GM15510 (cell line): ENCODE data around the gene CSRNP3.

ENCODE experiments used
- POLR2A ChIP-seq: IDR thresholded peaks from 3 replicates; pipeline ENCODE4 v1.6.1; 2011; ENCODE audit warnings: borderline replicate concordance; ENCODE audit not compliant: insufficient read length; ENCODE audit errors: extremely low read depth

CSRNP3 gene, protein sequence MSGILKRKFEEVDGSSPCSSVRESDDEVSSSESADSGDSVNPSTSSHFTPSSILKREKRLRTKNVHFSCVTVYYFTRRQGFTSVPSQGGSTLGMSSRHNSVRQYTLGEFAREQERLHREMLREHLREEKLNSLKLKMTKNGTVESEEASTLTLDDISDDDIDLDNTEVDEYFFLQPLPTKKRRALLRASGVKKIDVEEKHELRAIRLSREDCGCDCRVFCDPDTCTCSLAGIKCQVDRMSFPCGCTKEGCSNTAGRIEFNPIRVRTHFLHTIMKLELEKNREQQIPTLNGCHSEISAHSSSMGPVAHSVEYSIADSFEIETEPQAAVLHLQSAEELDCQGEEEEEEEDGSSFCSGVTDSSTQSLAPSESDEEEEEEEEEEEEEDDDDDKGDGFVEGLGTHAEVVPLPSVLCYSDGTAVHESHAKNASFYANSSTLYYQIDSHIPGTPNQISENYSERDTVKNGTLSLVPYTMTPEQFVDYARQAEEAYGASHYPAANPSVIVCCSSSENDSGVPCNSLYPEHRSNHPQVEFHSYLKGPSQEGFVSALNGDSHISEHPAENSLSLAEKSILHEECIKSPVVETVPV

DNA sequence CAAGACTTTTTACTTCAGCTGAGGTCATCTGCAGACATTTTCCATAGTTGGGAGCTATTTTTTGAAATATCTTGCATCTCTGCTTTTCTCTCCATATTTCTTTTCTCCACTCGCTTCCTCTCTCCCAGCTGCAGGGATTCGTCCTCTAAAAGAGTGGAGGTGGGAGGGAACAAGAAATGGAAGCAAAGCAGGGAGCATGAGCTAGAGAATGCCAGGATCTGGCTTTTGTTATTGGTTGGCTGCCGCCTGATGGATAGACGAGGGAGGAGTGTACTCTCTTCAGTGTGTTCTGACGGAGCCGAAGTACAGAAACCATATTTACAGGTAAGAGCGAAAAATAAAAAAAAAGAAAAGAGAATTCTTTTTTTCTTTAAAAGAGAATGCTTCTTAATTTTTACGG, at the start of gene CSRNP3:
Gene CSRNP3, plus strand, starts transcription at position 282 of the 400 bp plus-strand sequence. CDS start 125,368 bp downstream, outside the sequence.
- no peak for TF ChIP-seq POLR2A

DNA sequence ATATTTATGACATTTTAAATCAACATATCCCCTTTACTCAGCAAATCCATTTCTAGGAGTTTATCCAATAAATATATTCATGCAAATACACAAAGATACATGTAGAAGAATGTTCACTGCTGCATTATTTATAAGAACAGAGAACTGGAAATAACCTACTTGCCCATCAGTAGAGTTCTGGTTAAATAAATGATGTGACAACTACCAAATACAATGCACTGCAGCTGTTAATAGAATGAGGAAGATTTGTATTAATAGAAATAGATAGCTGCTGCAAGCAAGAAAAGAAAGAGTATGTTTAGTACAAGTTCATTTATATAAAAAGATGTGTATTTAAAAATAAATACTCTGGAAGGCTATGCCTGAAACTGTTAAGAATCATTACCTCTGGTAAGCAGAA, 49.3 kb upstream of the CSRNP3 start:
- no peak for TF ChIP-seq POLR2A

DNA sequence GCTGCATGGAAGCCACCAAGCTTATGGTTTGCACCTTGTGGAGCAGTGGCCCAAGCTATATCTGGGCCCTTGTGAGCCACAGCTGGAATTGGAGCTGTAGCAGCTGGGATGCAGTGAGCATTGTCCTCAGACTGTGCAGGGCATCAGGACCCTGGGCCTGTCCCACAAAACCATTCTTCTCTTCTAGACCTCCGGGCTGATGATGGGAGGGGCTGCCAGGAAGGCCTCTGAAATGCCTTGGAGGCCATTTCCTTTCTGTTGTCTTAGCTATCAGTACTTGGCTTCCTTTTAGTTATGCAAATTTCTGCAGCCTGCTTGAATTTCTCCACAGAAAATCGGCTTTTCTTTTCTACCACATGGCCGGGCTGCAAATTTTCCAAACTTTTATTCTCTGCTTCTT, 46.4 kb upstream of the CSRNP3 start:
- TF ChIP-seq POLR2A: no peak

DNA sequence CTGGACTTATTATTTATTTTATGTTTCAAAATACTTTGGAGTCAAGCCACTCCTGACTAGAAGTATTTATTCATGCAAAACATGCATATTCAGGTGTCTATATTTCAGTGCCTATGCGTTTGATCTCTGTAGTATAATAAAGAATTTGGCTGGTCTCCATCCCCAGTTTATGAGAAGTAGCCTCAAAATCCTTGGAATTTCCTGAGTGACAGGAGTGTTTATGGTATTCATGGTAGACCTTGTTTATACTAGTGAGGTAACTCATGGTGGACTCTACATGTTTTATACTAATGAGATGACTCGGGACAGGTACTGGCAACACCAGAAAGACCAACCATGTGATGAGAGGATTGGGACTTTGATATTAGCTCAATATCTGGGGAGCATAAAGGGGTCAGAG, 43.9 kb upstream of the CSRNP3 start:
- TF ChIP-seq POLR2A: no peak

DNA sequence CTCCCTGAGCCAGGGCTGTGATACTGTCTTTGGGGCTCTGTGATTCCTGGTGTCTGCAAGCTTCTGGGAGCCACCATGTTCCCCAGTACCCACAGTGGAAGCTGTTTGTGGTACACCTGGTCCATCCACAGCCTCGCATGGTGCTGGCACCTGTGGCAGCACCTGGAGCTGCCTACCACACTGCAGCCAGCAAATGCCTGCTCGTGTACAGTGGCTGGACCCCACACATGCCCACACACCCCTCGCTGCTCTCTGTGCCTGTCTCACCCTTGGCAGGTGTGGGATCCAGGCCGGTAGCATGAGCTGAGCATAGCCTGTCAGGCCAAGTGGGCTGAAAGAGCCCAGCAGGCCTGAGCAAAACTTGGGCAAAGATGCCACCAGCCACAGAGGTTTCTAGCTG, 41.8 kb upstream of the CSRNP3 start:
- TF ChIP-seq POLR2A: no peak

DNA sequence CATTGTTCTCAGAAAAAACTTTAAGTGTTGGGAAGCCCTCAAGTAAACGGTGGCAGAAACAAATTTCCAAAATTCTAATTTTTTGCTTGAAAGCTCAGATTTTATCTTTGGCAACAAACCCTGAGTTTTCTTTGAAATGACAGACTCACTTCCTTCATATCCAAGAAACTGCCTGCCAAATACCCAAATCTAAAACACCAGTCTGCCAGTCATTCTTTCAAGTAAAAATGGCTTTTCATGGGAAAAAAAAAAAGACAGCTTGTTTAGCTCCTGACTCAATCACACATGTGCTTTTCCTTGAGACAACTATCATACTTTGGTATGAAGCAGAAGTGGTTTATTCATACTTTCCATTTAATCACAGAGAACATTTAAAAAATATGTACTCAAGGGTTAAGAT, 40.6 kb upstream of the CSRNP3 start:
- TF ChIP-seq POLR2A: no peak

DNA sequence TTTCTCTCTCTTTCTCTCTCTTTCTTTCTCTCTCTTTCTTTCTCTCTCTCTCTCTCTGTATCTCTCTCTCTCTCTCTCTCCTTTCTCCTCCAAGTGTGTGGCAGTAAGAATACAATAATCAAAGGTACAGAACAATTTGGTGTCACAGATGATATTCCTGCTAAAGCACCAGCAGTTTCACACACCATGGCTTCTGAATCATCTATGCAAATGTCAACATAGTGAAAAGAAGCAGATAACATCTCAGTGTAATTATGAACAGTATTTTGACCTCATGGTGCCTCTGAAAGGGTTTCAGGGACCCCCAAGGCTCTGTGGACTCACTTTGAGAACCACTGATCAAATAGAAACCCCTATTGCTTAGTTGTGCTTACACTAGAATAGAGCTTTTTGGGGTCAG, 38.5 kb upstream of the CSRNP3 start:
- no peak for TF ChIP-seq POLR2A

DNA sequence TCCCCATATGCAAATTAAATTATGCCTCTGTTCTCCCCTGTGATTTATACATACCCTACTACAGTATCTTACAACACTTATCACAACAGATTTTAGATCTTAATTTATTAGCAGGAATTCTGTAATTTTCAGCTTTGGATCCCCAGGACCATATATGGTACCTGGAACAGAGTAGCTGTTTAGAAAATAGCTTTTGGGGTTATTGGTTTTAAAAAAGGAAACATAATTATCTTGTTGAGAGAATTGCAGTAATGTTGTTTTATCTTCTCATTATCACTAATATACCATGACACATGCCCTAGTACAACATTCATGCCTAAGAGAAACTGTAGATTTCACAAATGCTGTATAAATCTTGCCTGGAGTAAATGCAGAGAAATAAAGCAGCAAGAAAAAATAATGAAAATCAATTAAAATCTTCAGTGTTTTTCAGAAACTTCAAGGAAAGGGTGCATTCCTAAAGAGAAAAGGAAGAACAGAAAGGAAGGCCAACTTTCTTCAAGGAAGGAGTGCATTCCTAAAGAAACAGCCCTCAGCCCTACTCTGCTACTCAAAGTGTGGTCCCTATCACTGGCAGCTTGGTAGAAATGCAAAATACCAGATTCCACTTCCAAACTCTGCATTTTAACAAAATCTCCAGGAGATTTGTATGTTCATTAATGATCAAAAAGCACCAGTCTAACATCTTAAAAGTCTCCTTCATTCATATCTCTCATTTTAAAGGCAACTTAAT, 37.1 kb upstream of the CSRNP3 start:
- TF ChIP-seq POLR2A: no peak

DNA sequence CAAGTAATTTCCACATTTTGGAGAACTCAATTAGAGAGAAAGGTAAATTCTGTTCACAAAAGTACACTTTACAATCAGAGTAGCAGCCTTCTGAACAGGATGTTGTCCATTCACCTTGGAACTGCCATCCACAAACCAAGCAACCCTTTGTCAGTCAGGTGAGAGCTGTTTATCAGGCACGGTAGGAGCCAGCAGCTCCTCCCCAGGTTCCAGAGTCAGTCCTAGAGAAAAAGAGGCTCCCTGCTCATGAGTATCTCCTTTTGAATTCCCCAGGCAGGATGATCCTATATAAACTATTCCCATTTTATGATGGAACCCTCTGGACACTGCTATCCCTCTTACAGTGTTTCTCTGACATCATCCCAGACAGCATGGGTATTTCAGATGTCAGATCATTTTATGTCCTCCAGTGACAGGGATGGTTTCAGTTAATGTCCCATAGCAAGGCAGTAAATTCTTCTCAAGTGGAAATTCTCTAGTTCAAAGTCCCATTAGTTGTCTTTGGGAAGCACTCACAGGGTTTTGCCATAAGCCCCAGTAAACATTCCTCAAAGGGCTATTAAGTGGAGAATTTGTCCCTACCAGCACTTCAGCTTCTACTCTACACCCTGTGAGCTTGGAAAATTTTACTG, 34.5 kb upstream of the CSRNP3 start:
- TF ChIP-seq POLR2A: no peak

DNA sequence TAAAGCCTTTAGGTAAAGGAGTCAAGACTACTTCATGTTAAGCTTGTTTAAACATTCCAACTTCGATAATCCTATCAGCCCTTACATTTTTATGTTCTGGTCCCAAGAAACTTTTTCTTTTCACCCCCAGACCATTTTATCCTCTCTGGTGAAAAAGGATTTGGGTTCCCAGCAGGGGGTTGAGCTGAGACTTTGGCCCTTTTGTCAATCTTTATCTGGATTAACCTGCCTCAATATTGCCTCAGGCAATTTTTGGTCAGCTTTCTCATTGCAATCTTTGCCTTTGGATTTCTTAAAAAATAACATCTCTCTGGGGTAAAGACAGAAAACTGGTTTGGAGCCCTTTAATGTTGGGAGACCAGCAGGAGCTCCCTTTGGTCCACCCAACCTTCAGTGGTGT, 33.9 kb upstream of the CSRNP3 start:
- TF ChIP-seq POLR2A: no peak

DNA sequence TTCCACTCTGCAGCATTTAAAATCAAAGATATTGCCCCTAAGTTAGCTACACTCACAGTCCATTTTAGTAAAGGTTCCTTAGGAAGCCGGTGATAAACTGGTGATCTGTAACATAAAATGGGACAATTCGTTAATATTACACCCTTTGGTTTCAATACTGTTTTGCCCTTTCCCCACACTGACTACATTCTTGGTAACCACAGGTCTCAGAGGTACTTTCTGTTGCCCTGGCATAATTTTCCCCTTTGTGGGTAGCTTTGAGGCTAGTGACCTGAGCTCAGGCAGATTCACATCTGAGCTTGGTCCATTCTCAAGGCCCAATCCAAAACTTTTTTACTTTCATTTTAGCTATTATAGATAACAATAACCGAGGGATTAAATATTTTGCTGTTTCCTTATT, 32.9 kb upstream of the CSRNP3 start:
- TF ChIP-seq POLR2A: no peak

DNA sequence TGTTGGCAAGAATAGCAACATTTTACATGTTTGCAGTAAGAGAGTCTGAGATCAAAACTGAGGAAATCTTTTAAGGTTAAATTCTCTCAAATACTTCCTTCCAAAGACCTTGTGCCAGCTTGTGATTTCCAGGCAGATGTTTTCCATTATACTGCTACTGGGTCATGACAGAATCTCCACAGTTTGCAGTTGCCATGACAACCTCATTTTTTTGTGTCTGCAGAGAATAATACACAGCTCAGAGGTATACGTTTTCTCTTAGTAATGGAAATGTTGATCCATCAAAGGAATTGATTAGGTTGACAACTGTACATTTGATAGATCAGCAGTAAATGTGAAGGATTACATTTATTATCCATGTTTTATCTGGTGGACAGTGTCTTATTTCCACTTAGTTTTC, 29.1 kb upstream of the CSRNP3 start:
- TF ChIP-seq POLR2A: no peak

DNA sequence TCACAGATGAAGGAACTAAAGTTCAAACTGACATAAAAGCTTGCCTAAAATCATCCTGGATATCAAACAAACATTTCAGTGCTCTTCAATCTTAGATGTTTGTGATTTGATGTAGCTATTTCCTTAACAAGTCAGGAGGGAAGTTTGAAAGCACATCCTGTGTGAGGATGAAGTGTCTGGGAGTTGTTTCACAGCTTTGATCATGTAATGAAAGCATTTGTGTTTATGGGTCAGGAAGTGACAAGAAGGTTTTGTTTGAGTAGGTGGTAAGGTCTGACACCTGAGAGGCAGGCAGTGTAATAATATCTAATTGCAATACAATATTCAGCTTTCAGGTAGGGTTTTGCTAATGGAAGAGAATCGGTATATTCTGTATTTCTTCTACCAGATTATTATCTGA, 26.0 kb upstream of the CSRNP3 start:
- TF ChIP-seq POLR2A: no peak

DNA sequence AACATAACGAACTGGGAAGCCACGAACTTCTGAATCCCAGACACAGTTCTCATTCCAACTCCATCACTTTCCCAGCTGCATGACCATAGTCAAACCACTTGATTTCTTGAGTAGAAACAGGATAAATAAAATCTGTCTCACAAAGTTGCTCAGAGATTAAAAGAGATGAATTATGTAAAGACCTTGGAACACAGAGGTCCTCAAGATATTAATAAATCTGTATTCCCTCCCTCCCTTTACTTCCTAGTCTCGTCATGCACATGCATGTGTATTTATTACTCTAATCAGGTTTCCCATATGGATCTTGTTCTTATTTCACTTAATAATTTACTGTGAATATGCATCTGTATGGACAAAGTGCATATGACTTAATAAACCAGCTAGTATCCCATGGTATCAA, 21.1 kb upstream of the CSRNP3 start:
- no peak for TF ChIP-seq POLR2A

DNA sequence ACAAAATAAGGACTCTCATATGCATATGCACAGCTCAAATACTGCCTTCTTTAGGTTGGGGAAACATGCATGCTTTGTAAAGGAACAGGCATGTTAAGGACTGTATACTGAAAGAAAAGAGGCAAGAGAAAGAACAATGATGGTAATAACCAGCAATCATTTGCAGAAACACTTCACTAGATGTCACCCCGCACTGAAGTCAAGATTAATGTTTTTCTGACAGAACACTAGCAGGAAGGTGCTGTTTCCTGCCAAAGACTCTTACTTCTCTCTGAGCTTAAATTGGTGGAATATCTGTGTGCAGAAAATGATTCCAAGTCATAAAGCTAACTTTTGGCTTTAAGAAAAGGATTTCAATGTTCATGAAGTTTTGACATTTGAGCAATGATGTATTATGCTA, 19.3 kb upstream of the CSRNP3 start:
- TF ChIP-seq POLR2A: no peak
